ENCODE measurements around the gene DCUN1D2.

Gene DCUN1D2

DNA sequence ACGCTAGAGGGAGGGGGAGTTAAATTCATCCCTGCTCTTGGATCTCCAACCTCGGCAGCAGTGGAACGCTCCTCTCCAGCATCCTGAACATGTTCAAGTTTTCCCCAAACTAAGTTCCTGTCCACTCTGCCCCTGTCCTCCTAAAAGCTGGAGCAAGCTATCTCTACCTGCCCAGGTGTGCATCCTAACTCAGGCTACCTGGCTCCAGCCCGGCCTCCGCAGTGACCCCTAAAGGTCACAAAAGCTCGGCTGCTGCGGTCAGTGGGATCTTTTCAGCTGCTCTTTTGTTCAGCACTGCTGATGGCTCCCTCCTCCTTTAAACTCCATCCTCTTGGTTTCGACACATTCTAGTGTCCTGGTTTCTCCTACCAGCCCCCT, 1.4 kb downstream of the DCUN1D2 start:
- H3K4me3 ChIP-seq (ENCODE audit: severe bottlenecking), result peak overlapping the region; percentile 87
- DNase-seq (ENCODE audit: low spot score), result no peak

DNA sequence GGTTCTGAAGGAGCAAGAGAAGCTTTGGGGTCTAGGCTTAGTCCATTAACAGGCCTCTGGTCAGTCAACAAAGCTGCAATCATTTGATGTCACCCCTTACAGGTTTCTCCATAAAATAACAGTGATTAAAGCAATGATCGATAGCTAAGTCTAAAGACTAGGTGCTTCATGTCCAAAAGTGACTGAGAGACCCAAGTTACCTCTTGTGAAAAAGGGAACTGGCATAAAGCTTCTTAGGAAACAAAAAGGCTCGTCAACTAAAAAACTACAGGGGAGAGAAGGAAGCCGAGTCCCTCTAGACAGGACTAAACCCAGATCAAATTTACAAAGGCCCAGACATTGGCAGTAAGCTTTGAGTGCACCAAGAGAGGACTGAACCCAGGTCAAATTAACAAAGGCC, 2.2 kb downstream of the DCUN1D2 start:
- H3K4me1 ChIP-seq (ENCODE audit: insufficient read depth, poor library complexity, severe bottlenecking), result peaks cover 17% of the 10 kb centered on the region
- no peak overlapping the region for H3K27ac ChIP-seq (ENCODE audit: poor library complexity, severe bottlenecking)
- ATAC-seq (ENCODE audit: low read depth) (no peak), DNase-seq (ENCODE audit: low spot score) (no peak)
- H3K27me3 ChIP-seq (ENCODE audit: insufficient read depth, poor library complexity, severe bottlenecking), result no peaks in the 10 kb centered on the region
- H3K9me3 ChIP-seq (ENCODE audit: severe bottlenecking), result no peaks in the 10 kb centered on the region
- TF ChIP-seq, protein P1, sequence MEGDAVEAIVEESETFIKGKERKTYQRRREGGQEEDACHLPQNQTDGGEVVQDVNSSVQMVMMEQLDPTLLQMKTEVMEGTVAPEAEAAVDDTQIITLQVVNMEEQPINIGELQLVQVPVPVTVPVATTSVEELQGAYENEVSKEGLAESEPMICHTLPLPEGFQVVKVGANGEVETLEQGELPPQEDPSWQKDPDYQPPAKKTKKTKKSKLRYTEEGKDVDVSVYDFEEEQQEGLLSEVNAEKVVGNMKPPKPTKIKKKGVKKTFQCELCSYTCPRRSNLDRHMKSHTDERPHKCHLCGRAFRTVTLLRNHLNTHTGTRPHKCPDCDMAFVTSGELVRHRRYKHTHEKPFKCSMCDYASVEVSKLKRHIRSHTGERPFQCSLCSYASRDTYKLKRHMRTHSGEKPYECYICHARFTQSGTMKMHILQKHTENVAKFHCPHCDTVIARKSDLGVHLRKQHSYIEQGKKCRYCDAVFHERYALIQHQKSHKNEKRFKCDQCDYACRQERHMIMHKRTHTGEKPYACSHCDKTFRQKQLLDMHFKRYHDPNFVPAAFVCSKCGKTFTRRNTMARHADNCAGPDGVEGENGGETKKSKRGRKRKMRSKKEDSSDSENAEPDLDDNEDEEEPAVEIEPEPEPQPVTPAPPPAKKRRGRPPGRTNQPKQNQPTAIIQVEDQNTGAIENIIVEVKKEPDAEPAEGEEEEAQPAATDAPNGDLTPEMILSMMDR (IDR thresholded peaks at IDR 0.05; ENCODE audit: poor library complexity, severe bottlenecking), result no peak
- H3K36me3 ChIP-seq (ENCODE audit: low read depth), result peaks cover 17% of the 10 kb centered on the region
- H3K4me3 ChIP-seq (ENCODE audit: severe bottlenecking), result no peak overlapping the region

More for the DNA sequence above, 1.4 kb downstream of the DCUN1D2 start:
- ATAC-seq (ENCODE audit: low read depth), result no peak
- Histone ChIP-seq H3K9me3 (ENCODE audit: severe bottlenecking) (no peaks in the 10 kb centered on the region), H3K27ac (ENCODE audit: poor library complexity, severe bottlenecking) (peak overlapping the region; percentile 72), H3K36me3 (ENCODE audit: low read depth) (peaks cover 24% of the 10 kb centered on the region), H3K4me1 (ENCODE audit: insufficient read depth, poor library complexity, severe bottlenecking) (peaks cover 24% of the 10 kb centered on the region), H3K27me3 (ENCODE audit: insufficient read depth, poor library complexity, severe bottlenecking) (no peaks in the 10 kb centered on the region)
- TF ChIP-seq, protein P1 (IDR thresholded peaks at IDR 0.05; ENCODE audit: poor library complexity, severe bottlenecking), result no peak

DNA sequence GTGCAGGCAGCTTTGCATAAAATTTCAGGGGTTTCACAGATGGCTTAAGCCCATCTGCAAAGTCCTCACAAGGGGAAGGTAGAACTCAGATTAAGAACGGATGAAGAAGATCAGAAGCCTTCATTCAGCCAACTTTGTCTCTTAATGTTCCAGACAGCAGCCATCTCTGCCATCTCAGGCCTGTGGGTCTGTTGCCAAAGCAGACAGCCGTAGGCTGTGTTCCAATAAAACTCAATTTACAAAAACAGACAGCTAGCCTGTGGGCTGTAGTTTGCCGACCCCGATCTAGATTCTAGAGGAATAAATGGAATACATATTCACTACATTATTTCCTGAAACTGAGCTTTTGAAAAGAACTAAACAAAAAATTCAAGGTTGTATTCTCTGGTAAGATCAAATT, 3.8 kb downstream of the DCUN1D2 start:
- H3K4me3 ChIP-seq (ENCODE audit: severe bottlenecking), result no peak overlapping the region
- no peaks in the 10 kb centered on the region for H3K9me3 ChIP-seq (ENCODE audit: severe bottlenecking)
- DNase-seq (ENCODE audit: low spot score), result no peak
- H3K4me1 ChIP-seq (ENCODE audit: insufficient read depth, poor library complexity, severe bottlenecking), result peaks cover 3% of the 10 kb centered on the region
- ATAC-seq (ENCODE audit: low read depth), result no peak
- H3K27ac ChIP-seq (ENCODE audit: poor library complexity, severe bottlenecking), result no peak overlapping the region
- H3K36me3 ChIP-seq (ENCODE audit: low read depth), result peaks cover 12% of the 10 kb centered on the region
- H3K27me3 ChIP-seq (ENCODE audit: insufficient read depth, poor library complexity, severe bottlenecking), result no peaks in the 10 kb centered on the region
- TF ChIP-seq, protein P1 (IDR thresholded peaks at IDR 0.05; ENCODE audit: poor library complexity, severe bottlenecking), result no peak

DNA sequence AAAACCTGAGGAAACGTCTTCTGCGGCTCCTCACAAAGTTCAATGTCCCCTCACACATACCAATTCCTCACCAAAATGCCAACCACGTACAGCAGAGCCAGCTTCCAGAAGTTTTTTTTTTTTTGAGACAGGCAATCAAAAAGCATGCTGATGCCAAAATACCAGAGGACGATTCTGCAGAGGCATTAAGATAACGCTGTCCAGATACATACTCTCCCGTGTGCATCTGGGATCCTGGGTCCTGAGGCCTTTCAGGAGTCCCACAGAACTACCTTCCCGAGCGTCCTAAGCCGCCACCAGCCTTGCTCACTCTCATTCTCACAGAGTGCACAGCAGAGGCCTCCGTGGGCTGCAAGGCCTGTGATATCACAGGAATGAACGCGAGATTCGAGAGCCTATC, 5.0 kb downstream of the DCUN1D2 start:
- H3K9me3 ChIP-seq (ENCODE audit: severe bottlenecking), result no peaks in the 10 kb centered on the region
- DNase-seq (ENCODE audit: low spot score), result no peak
- H3K4me3 ChIP-seq (ENCODE audit: severe bottlenecking), result no peak overlapping the region
- H3K27me3 ChIP-seq (ENCODE audit: insufficient read depth, poor library complexity, severe bottlenecking), result no peaks in the 10 kb centered on the region
- peaks cover 3% of the 10 kb centered on the region for H3K4me1 ChIP-seq (ENCODE audit: insufficient read depth, poor library complexity, severe bottlenecking)
- H3K27ac ChIP-seq (ENCODE audit: poor library complexity, severe bottlenecking), result no peak overlapping the region
- peaks cover 14% of the 10 kb centered on the region for H3K36me3 ChIP-seq (ENCODE audit: low read depth)
- no peak for ATAC-seq (ENCODE audit: low read depth)
- TF ChIP-seq, protein P1 (IDR thresholded peaks at IDR 0.05; ENCODE audit: poor library complexity, severe bottlenecking), result no peak

DNA sequence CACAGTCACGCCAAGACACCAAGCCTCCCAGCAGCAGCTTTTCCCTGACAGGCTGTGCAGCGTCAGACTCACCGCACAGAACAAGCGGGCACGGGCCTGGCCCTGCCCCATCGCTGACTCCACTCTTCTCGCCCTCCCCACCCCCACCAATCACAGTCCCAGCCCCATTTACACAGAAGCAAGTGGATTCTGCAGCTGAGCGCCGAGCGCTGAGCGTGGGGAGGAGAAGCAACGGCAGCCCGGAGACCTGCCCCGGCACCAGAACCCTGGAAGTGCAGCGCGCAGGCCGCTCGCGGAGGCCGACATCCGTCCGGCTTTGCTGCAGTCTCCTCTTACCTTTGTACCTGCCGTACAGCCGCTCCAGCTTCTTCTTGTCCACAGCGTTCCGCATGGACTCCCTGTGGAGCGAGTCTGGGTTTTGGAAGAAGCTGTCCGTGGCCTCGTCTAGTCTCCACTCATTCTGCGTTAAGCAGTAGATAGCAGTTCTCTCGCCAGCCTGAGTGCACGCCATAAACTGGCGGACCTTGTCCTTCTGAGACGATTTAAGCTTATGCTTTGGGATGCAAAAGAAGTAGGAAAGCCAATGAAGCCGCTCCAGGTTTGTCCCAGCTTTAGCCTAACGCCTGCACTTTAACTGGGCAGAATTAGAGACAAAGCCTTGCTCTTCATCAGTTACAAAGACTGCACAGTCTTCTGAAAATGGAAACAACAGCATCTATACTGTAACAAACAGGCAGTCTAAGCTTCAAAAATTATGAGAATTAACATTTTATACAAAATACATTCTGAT, 6.8 kb downstream of the DCUN1D2 start:
- DNase-seq (ENCODE audit: low spot score), result no peak
- Histone ChIP-seq H3K27ac (ENCODE audit: poor library complexity, severe bottlenecking) (no peak overlapping the region), H3K4me3 (ENCODE audit: severe bottlenecking) (no peak overlapping the region), H3K27me3 (ENCODE audit: insufficient read depth, poor library complexity, severe bottlenecking) (no peaks in the 10 kb centered on the region), H3K4me1 (ENCODE audit: insufficient read depth, poor library complexity, severe bottlenecking) (peaks cover under 1% of the 10 kb centered on the region), H3K36me3 (ENCODE audit: low read depth) (peaks cover 33% of the 10 kb centered on the region), H3K9me3 (ENCODE audit: severe bottlenecking) (no peaks in the 10 kb centered on the region)
- no peak for ATAC-seq (ENCODE audit: low read depth)
- TF ChIP-seq, protein P1 (IDR thresholded peaks at IDR 0.05; ENCODE audit: poor library complexity, severe bottlenecking), result no peak
